Common myeloid progenitor, CD34-positive (primary cell): ENCODE results near the gene EFCAB6.

Source experiments
- CTCF ChIA-PET: fragments of 350-600 bp; sonication (Branson Sonifier 250); formaldehyde crosslinking; loops from one replicate; lab custom pipeline; 2021; ENCODE audit warnings: antibody characterized with exemption; lab: Charles Lee
- POLR2A ChIA-PET: fragments of 350-600 bp; sonication (Branson Sonifier 250); formaldehyde crosslinking; loops from one replicate; lab custom pipeline; 2021; ENCODE audit warnings: antibody characterized with exemption; lab: Charles Lee
- DNase-seq, 3 donors: peaks; one replicate each; pipeline versions ENCODE4 v3.0.0 to v3.0.0-alpha.2; 2013
- H3K27ac ChIP-seq, 2 experiments: 1 replicate in 1 of 2; 2 replicates in 1 of 2; pipeline ENCODE4 v1.7.0; 2013; ENCODE audit warnings: inconsistent platforms in 2 of 2, low read length in 2 of 2, mild to moderate bottlenecking in 2 of 2, low read depth in 1 of 2, moderate library complexity in 1 of 2; ENCODE audit not compliant: severe bottlenecking in 2 of 2, insufficient read depth in 1 of 2, poor library complexity in 1 of 2
- H3K27me3 ChIP-seq, 5 experiments: replicated peaks in 2 of 5; 1 replicate in 3 of 5; 2 replicates in 2 of 5; pipeline versions ENCODE4 v1.6.1 to v1.7.0; 2013; ENCODE audit warnings: low read length in 4 of 5, mild to moderate bottlenecking in 2 of 5, moderate library complexity in 2 of 5, inconsistent platforms in 1 of 5; ENCODE audit not compliant: insufficient read depth in 5 of 5, control insufficient read depth in 4 of 5
- H3K36me3 ChIP-seq, 4 experiments: 1 replicate in 2 of 4; 2 replicates in 2 of 4; pipeline versions ENCODE4 v1.6.1 to v1.7.0; 2013; ENCODE audit warnings: low read length in 3 of 4, control low read depth in 1 of 4, mild to moderate bottlenecking in 1 of 4; ENCODE audit not compliant: control insufficient read depth in 4 of 4, insufficient read depth in 4 of 4
- H3K4me1 ChIP-seq, 4 experiments: 1 replicate in 3 of 4; 2 replicates in 1 of 4; pipeline versions ENCODE4 v1.6.1 to v1.7.1; 2013; ENCODE audit warnings: low read length in 3 of 4, mild to moderate bottlenecking in 3 of 4, control low read depth in 1 of 4, inconsistent platforms in 1 of 4, moderate library complexity in 1 of 4; ENCODE audit not compliant: control insufficient read depth in 4 of 4, insufficient read depth in 4 of 4; ENCODE audit errors: control extremely low read depth in 1 of 4
- H3K4me3 ChIP-seq, 7 experiments: 1 replicate in 4 of 7; 2 replicates in 3 of 7; pipeline versions ENCODE4 v1.5.1 to v1.7.0; 2013; ENCODE audit warnings: mild to moderate bottlenecking in 7 of 7, low read length in 6 of 7, moderate library complexity in 6 of 7, inconsistent platforms in 2 of 7, low read depth in 2 of 7, control low read depth in 1 of 7; ENCODE audit not compliant: insufficient read depth in 4 of 7, control insufficient read depth in 1 of 7; ENCODE audit errors: extremely low read depth in 1 of 7
- H3K9me3 ChIP-seq, 5 experiments: 1 replicate in 4 of 5; 2 replicates in 1 of 5; pipeline versions ENCODE4 v1.6.1 to v1.7.1; 2013; ENCODE audit warnings: low read length in 4 of 5, mild to moderate bottlenecking in 2 of 5, inconsistent platforms in 1 of 5, low read depth in 1 of 5, moderate library complexity in 1 of 5; ENCODE audit not compliant: control insufficient read depth in 4 of 5, insufficient read depth in 2 of 5; ENCODE audit errors: control extremely low read depth in 1 of 5
- WGBS: methylation state at CpG from one replicate; pipeline ENCODE4 v1.1.5; 2013; ENCODE audit not compliant: insufficient coverage; 5-methylcytosine and 5-hydroxymethylcytosine counted together

EFCAB6 gene

GRCh38 chr22:43622886-43623285 is 189.2 kb downstream of the EFCAB6 start:
- Histone ChIP-seq H3K27ac (no peak overlapping the region), H3K4me3 (no peak overlapping the region), H3K9me3 (peaks cover 0 to 9% (median 1%) of the 10 kb centered on the region in 5 experiments), H3K36me3 (no peaks in the 10 kb centered on the region), H3K27me3 (no peaks in the 10 kb centered on the region), H3K4me1 (no peaks in the 10 kb centered on the region)
- no peak for DNase-seq
- POLR2A ChIA-PET: no interaction called here
- WGBS: 100% methylated on average over 4 of the region's 4 CpGs
- CTCF ChIA-PET: no interaction called here

DNA sequence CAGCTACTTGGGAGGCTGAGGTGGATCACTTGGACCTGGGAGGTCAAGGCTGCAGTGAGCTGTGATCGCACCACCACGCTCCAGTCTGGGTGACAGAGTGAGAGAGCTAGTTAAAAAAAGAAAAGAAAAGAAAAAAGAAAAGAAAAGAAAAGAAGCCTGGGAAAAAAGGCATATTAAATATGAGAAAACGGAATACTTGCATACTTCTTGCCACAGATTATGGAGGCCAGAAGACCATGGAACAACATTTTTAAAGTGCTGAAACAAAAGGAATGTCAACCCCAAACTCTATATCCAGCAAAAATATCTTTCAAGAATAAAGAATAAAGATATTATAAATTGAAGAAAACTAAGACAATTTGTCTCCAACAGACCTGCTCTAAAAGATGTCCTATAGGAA is 191.9 kb downstream of the EFCAB6 start:
- no peak overlapping the region for H3K27ac ChIP-seq
- DNase-seq: no peak
- CTCF ChIA-PET: no interaction called here
- 95% methylated on average over 2 of the region's 3 CpGs for WGBS
- no peaks in the 10 kb centered on the region for H3K36me3 ChIP-seq
- no peak overlapping the region for H3K4me3 ChIP-seq
- no peaks in the 10 kb centered on the region for H3K4me1 ChIP-seq
- POLR2A ChIA-PET: no interaction called here
- no peaks in the 10 kb centered on the region for H3K27me3 ChIP-seq
- peaks cover 0 to 9% (median 1%) of the 10 kb centered on the region in 5 experiments for H3K9me3 ChIP-seq

DNA sequence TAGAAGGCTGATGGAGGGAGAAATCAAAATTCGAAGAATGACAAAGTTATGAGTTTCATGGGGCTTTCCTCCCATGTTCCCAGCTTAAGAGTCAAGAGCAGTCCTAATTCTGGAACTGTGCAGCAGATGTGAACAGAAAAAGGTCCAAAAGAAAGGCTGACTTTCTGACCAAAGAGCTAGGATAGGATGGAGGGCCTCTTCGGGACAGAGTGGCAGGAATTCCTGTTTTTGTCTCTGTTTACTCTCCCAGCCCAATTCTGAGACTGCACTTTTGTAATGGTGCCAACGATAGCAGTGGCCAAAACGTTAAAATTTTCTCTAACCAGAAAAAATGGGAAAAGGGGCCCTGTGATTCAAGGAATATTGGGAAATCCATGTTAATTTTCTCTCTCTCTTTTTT is 193.6 kb downstream of the EFCAB6 start:
- DNase-seq: no peak
- no peak overlapping the region for H3K4me3 ChIP-seq
- peaks cover 0 to 9% (median 1%) of the 10 kb centered on the region in 5 experiments for H3K9me3 ChIP-seq
- no peaks in the 10 kb centered on the region for H3K27me3 ChIP-seq
- H3K36me3 ChIP-seq: no peaks in the 10 kb centered on the region
- POLR2A ChIA-PET: no interaction called here
- WGBS: 85% methylated on average over 3 of the region's 4 CpGs
- no peak overlapping the region for H3K27ac ChIP-seq
- no peaks in the 10 kb centered on the region for H3K4me1 ChIP-seq
- CTCF ChIA-PET: no interaction called here

DNA sequence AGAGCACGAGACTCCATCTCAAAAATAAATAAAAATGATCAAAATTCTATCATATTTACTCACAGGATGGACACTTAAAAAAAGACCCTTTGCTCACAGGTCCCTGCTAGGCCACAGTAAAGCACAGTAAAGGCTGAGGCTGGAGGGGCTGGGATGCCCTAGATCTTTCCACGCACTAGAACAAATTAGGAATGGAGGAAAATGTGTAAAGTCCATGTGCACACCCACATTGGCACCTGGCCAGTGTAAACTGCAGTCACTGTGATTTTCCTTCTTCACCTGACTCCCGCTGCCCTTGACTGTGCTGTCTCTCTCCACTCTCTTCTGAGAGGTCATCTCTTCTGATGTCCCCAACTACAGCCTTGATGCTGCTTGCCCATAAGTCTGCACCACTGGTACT is 195.5 kb downstream of the EFCAB6 start:
- Histone ChIP-seq H3K4me1 (no peaks in the 10 kb centered on the region), H3K9me3 (peaks cover 0 to 9% (median 0%) of the 10 kb centered on the region in 5 experiments), H3K27me3 (no peaks in the 10 kb centered on the region), H3K36me3 (no peaks in the 10 kb centered on the region), H3K4me3 (no peak overlapping the region), H3K27ac (no peak overlapping the region)
- DNase-seq: no peak
- WGBS: 100% methylated on average over 3 of the region's 3 CpGs
- CTCF ChIA-PET: no interaction called here
- POLR2A ChIA-PET: no interaction called here

- no peaks in the 10 kb centered on the region for H3K36me3 ChIP-seq
- ChIA-PET POLR2A (no interaction called here), CTCF (no interaction called here)
- H3K27me3 ChIP-seq: peaks cover 0 to 2% (median 0%) of the 10 kb centered on the region in 5 experiments
- H3K9me3 ChIP-seq: peaks cover 0 to 4% (median under 1%) of the 10 kb centered on the region in 5 experiments
- DNase-seq: no peak
- no peaks in the 10 kb centered on the region for H3K4me1 ChIP-seq
- H3K4me3 ChIP-seq: no peak overlapping the region
- H3K27ac ChIP-seq: no peak overlapping the region
- WGBS: 100% methylated on average over 6 of the region's 9 CpGs
These were observed 211.8 kb downstream of the EFCAB6 start for GRCh38 chr22:43600265-43600664.

GRCh38 chr22:43592476-43592875 is 219.6 kb downstream of the EFCAB6 start:
- DNase-seq: no peak
- Histone ChIP-seq H3K4me3 (no peak overlapping the region), H3K4me1 (no peaks in the 10 kb centered on the region), H3K9me3 (peaks cover 0 to 11% (median 4%) of the 10 kb centered on the region in 5 experiments), H3K27ac (no peak overlapping the region), H3K36me3 (no peaks in the 10 kb centered on the region), H3K27me3 (peaks cover 0 to 7% (median 1%) of the 10 kb centered on the region in 5 experiments)
- ChIA-PET CTCF (no interaction called here), POLR2A (no interaction called here)
- 65% methylated on average over 6 of the region's 11 CpGs for WGBS

- ChIA-PET CTCF (no interaction called here), POLR2A (no interaction called here)
- no peak overlapping the region for H3K27ac ChIP-seq
- no peaks in the 10 kb centered on the region for H3K4me1 ChIP-seq
- DNase-seq: no peak
- peaks cover 0 to 18% (median 4%) of the 10 kb centered on the region in 5 experiments for H3K9me3 ChIP-seq
- 100% methylated on average over 1 of the region's 6 CpGs for WGBS
- peaks cover 0 to 7% (median 1%) of the 10 kb centered on the region in 5 experiments for H3K27me3 ChIP-seq
- no peak overlapping the region for H3K4me3 ChIP-seq
- no peaks in the 10 kb centered on the region for H3K36me3 ChIP-seq
These were observed 220.7 kb downstream of the EFCAB6 start for GRCh38 chr22:43591380-43591779.
